RWPE2 (cell line): ENCODE measurements around the gene NET1.

ENCODE experiments used
- ATAC-seq: fragments of 200-7000 bp; cut with Tn5 transposase; 3 replicates; pipeline ENCODE4 v1.9.1; 2021; ENCODE audit warnings: low read depth
- DNase-seq: peaks from one replicate; pipeline ENCODE4 v3.0.0-alpha.2; 2020; ENCODE audit warnings: low spot score
- H3K27ac ChIP-seq: fragments of 450-650 bp; 2 replicates; pipeline ENCODE4 v1.5.1; 2017; ENCODE audit warnings: mild to moderate bottlenecking; ENCODE audit not compliant: poor library complexity, severe bottlenecking
- H3K27me3 ChIP-seq: fragments of 250-450 bp; sonication (Bioruptor Pico); 2 replicates; pipeline ENCODE4 v1.5.1; 2021; ENCODE audit warnings: mild to moderate bottlenecking, moderate library complexity; ENCODE audit not compliant: insufficient read depth, poor library complexity, severe bottlenecking
- H3K36me3 ChIP-seq: fragments of 250-450 bp; sonication (Bioruptor Pico); 2 replicates; pipeline ENCODE4 v1.5.1; 2020; ENCODE audit warnings: low read depth, mild to moderate bottlenecking, moderate library complexity
- H3K4me1 ChIP-seq: fragments of 250-450 bp; sonication (Bioruptor Pico); 2 replicates; pipeline ENCODE4 v1.5.1; 2021; ENCODE audit warnings: mild to moderate bottlenecking, moderate library complexity; ENCODE audit not compliant: insufficient read depth, poor library complexity, severe bottlenecking
- H3K4me3 ChIP-seq: fragments of 250-450 bp; sonication (Bioruptor Pico); 2 replicates; pipeline ENCODE4 v1.5.1; 2021; ENCODE audit warnings: mild to moderate bottlenecking, moderate library complexity; ENCODE audit not compliant: severe bottlenecking
- H3K9me3 ChIP-seq: fragments of 250-450 bp; sonication (Bioruptor Pico); 2 replicates; pipeline ENCODE4 v1.5.1; 2021; ENCODE audit warnings: mild to moderate bottlenecking, moderate library complexity; ENCODE audit not compliant: severe bottlenecking
- CTCF ChIP-seq: fragments of 450-650 bp; IDR thresholded peaks from one replicate; pipeline ENCODE4 v1.5.1; 2017; ENCODE audit warnings: mild to moderate bottlenecking, moderate library complexity; ENCODE audit not compliant: poor library complexity, severe bottlenecking

NET1 gene

GRCh38 chr10:5490698-5491464, 78.5 kb downstream of the NET1 start:
- Histone ChIP-seq H3K4me3 (no peak overlapping the region), H3K4me1 (peaks cover 13% of the 10 kb centered on the region), H3K27me3 (no peaks in the 10 kb centered on the region), H3K9me3 (no peaks in the 10 kb centered on the region), H3K27ac (no peak overlapping the region), H3K36me3 (no peaks in the 10 kb centered on the region)
- ATAC-seq (no peak), DNase-seq (peak; percentile 9)
- TF ChIP-seq CTCF, result no peak

- ATAC-seq (no peak), DNase-seq (peak; percentile 16)
- Histone ChIP-seq H3K4me3 (no peak overlapping the region), H3K36me3 (no peaks in the 10 kb centered on the region), H3K4me1 (peaks cover 17% of the 10 kb centered on the region), H3K27me3 (no peaks in the 10 kb centered on the region), H3K9me3 (no peaks in the 10 kb centered on the region), H3K27ac (no peak overlapping the region)
- no peak for TF ChIP-seq CTCF
Measured at GRCh38 chr10:5491477-5491876, 79.1 kb downstream of the NET1 start.

- H3K27me3 ChIP-seq, result no peaks in the 10 kb centered on the region
- DNase-seq, result no peak
- no peak for ATAC-seq
- H3K4me3 ChIP-seq, result no peak overlapping the region
- no peaks in the 10 kb centered on the region for H3K36me3 ChIP-seq
- H3K9me3 ChIP-seq, result no peaks in the 10 kb centered on the region
- no peak overlapping the region for H3K27ac ChIP-seq
- no peak for TF ChIP-seq CTCF
- peaks cover 17% of the 10 kb centered on the region for H3K4me1 ChIP-seq
Measured at GRCh38 chr10:5492322-5492855, 80.0 kb downstream of the NET1 start.

- no peak for ATAC-seq
- no peak for TF ChIP-seq CTCF
- H3K4me3 ChIP-seq, result no peak overlapping the region
Measured at GRCh38 chr10:5492929-5493576, 80.7 kb downstream of the NET1 start.

More at GRCh38 chr10:5492929-5493576, 80.7 kb downstream of the NET1 start:
- Histone ChIP-seq H3K9me3 (no peaks in the 10 kb centered on the region), H3K27ac (peak overlapping the region; percentile 13), H3K4me1 (peaks cover 13% of the 10 kb centered on the region), H3K27me3 (no peaks in the 10 kb centered on the region), H3K36me3 (no peaks in the 10 kb centered on the region)
- DNase-seq, result peak; percentile 27
